Measurements from ENCODE around the gene ORAI2.

GRCh38 chr7:102464577-102465280, 31.4 kb downstream of the ORAI2 start, which contains the start of the genes ALKBH4 and LRWD1:
- peak; percentile 76 for TF ChIP-seq POLR2AphosphoS5 (IDR thresholded peaks at IDR 0.05; ENCODE audit: low read depth, low read length)
- peak; percentile 53 for TF ChIP-seq TAF1 (IDR thresholded peaks at IDR 0.05; ENCODE audit: borderline replicate concordance, insufficient read depth, low read length)
- TF ChIP-seq SIN3A (IDR thresholded peaks at IDR 0.05; ENCODE audit: borderline replicate concordance, insufficient read depth, low read length), result peak; percentile 84; the same call in 1 of the 2 replicates
- TF ChIP-seq REST (IDR thresholded peaks at IDR 0.05; ENCODE audit: insufficient read depth in 1 of 2, low read depth in 2 of 2, low read length in 2 of 2), result no peak
- TF ChIP-seq FOXP2 (optimal IDR thresholded peaks at IDR 0.05; ENCODE audit: borderline replicate concordance, extremely low read depth, extremely low read length, insufficient read depth), result no peak
